GM18508 (cell line): Measurements from ENCODE around the gene KDM4B.

Experiments
- ATAC-seq: cut with Tn5 transposase; IDR thresholded peaks from one replicate; pipeline ENCODE4 v1.9.1; 2021; ENCODE audit warnings: moderate number of reproducible peaks; ENCODE audit not compliant: insufficient read depth, unreplicated experiment

The KDM4B gene

GRCh38 chr19:5081443-5082161 lies 112.7 kb downstream of the KDM4B start:
- ATAC-seq, result no peak

GRCh38 chr19:5083547-5083965 lies 114.6 kb downstream of the KDM4B start:
- no peak for ATAC-seq

- ATAC-seq, result no peak
Observed at GRCh38 chr19:5085566-5085965, 116.7 kb downstream of the KDM4B start.

- no peak for ATAC-seq
Observed at GRCh38 chr19:5086230-5086629, 117.3 kb downstream of the KDM4B start.

GRCh38 chr19:5086725-5087439 lies 118.0 kb downstream of the KDM4B start:
- no peak for ATAC-seq

GRCh38 chr19:5089283-5089682 lies 120.4 kb downstream of the KDM4B start:
- ATAC-seq, result no peak

- ATAC-seq, result no peak
Observed at GRCh38 chr19:5090465-5091017, 121.6 kb downstream of the KDM4B start.

- no peak for ATAC-seq
Observed at GRCh38 chr19:5091018-5091683, 122.2 kb downstream of the KDM4B start.

GRCh38 chr19:5091684-5092480 lies 123.0 kb downstream of the KDM4B start:
- no peak for ATAC-seq

- ATAC-seq, result no peak
Observed at GRCh38 chr19:5092481-5092843, 123.5 kb downstream of the KDM4B start.

GRCh38 chr19:5093297-5093928 lies 124.5 kb downstream of the KDM4B start:
- ATAC-seq, result no peak

- no peak for ATAC-seq
Observed at GRCh38 chr19:5093948-5094718, 125.2 kb downstream of the KDM4B start.

- no peak for ATAC-seq
Observed at GRCh38 chr19:5094768-5095567, 126.1 kb downstream of the KDM4B start.

GRCh38 chr19:5095568-5095850 lies 126.6 kb downstream of the KDM4B start:
- no peak for ATAC-seq

- no peak for ATAC-seq
Observed at GRCh38 chr19:5096536-5096935, 127.6 kb downstream of the KDM4B start.

GRCh38 chr19:5097331-5097930 lies 128.5 kb downstream of the KDM4B start:
- ATAC-seq, result no peak

GRCh38 chr19:5097959-5098623 lies 129.2 kb downstream of the KDM4B start:
- ATAC-seq, result no peak

- ATAC-seq, result no peak
Observed at GRCh38 chr19:5098646-5099045, 129.7 kb downstream of the KDM4B start.
